Astrocyte (in vitro differentiated cells and primary cell): ENCODE measurements around the gene SEC16B. TPM values are rescaled to one million over a fixed set of nuclear protein-coding genes. Genes with fewer than 3 reads are reported as not detected.
"Not testable (repeated sequence)": the region's sequence is repeated elsewhere in the genome, so short reads cannot be mapped to it uniquely, and the experiment has no call there.

Experiments used
- DNase-seq: peaks from one replicate; pipeline ENCODE4 v3.0.0-alpha.2; 2010; ENCODE audit warnings: low read depth
- FAIRE-seq: peaks from 2 replicates; lab custom pipeline; 2011; peaks lifted over from hg19 to GRCh38; lab: Jason Lieb, UNC
- H2AFZ ChIP-seq: 2 replicates; pipeline ENCODE4 v1.6.0; 2012; ENCODE audit warnings: low read depth, low read length, inconsistent platforms
- H3K27ac ChIP-seq: 2 replicates; pipeline ENCODE4 v1.5.1; 2011; ENCODE audit warnings: low read depth, low read length, inconsistent platforms
- H3K27me3 ChIP-seq: 2 replicates; pipeline ENCODE4 v1.6.0; 2011; ENCODE audit warnings: low read length, inconsistent platforms; ENCODE audit not compliant: insufficient read depth
- H3K36me3 ChIP-seq: 2 replicates; pipeline ENCODE4 v1.5.1; 2011; ENCODE audit warnings: low read length, inconsistent platforms; ENCODE audit not compliant: insufficient read depth
- H3K4me1 ChIP-seq: 2 replicates; pipeline ENCODE4 v1.5.1; 2011; ENCODE audit warnings: low read length, inconsistent platforms; ENCODE audit not compliant: insufficient read depth
- H3K4me2 ChIP-seq: 2 replicates; pipeline ENCODE4 v1.6.0; 2012; ENCODE audit warnings: low read length, inconsistent platforms
- H3K4me3 ChIP-seq: 2 replicates; pipeline ENCODE4 v1.5.1; 2011; ENCODE audit warnings: low read depth, mild to moderate bottlenecking, low read length, inconsistent platforms; ENCODE audit not compliant: insufficient read depth
- H3K79me2 ChIP-seq: 2 replicates; pipeline ENCODE4 v1.6.0; 2012; ENCODE audit warnings: mild to moderate bottlenecking, low read length, inconsistent platforms; ENCODE audit not compliant: insufficient read depth
- H3K9ac ChIP-seq: 2 replicates; pipeline ENCODE4 v1.6.0; 2012; ENCODE audit warnings: mild to moderate bottlenecking, low read length, inconsistent platforms
- H3K9me3 ChIP-seq: 2 replicates; pipeline ENCODE4 v1.5.1; 2012; ENCODE audit warnings: low read depth, mild to moderate bottlenecking, low read length, inconsistent platforms; ENCODE audit not compliant: insufficient read depth
- H4K20me1 ChIP-seq: 2 replicates; pipeline ENCODE4 v1.6.0; 2012; ENCODE audit warnings: low read length, inconsistent platforms; ENCODE audit not compliant: insufficient read depth
- H3K27ac Mint-ChIP-seq: one replicate; pipeline ENCODE4 v1.8.0; 2021; ENCODE audit warnings: mild to moderate bottlenecking, mixed read lengths; ENCODE audit not compliant: unreplicated experiment
- H3K27me3 Mint-ChIP-seq: one replicate; pipeline ENCODE4 v1.8.0; 2021; ENCODE audit warnings: low read depth, mixed read lengths; ENCODE audit not compliant: unreplicated experiment
- H3K36me3 Mint-ChIP-seq: one replicate; pipeline ENCODE4 v1.8.0; 2021; ENCODE audit warnings: low read depth, mixed read lengths; ENCODE audit not compliant: unreplicated experiment
- H3K4me1 Mint-ChIP-seq: one replicate; pipeline ENCODE4 v1.8.0; 2021; ENCODE audit warnings: low read depth, mixed read lengths; ENCODE audit not compliant: unreplicated experiment
- H3K4me3 Mint-ChIP-seq: one replicate; pipeline ENCODE4 v1.8.0; 2021; ENCODE audit warnings: mild to moderate bottlenecking, moderate library complexity, mixed read lengths; ENCODE audit not compliant: unreplicated experiment
- H3K9me3 Mint-ChIP-seq: one replicate; pipeline ENCODE4 v1.8.0; 2021; ENCODE audit warnings: mild to moderate bottlenecking, mixed read lengths; ENCODE audit not compliant: unreplicated experiment
- CTCF ChIP-seq: IDR thresholded peaks from 2 replicates; pipeline ENCODE4 v1.5.1; 2011; ENCODE audit warnings: low read depth, mild to moderate bottlenecking, inconsistent platforms, low read length, moderate library complexity; ENCODE audit not compliant: insufficient read depth
- EZH2 ChIP-seq: IDR thresholded peaks from 2 replicates; pipeline ENCODE4 v1.6.1; 2012; ENCODE audit warnings: mild to moderate bottlenecking, low read length, inconsistent platforms; ENCODE audit not compliant: insufficient read depth
- total RNA-seq: library from RNA; stranded (reverse); gene quantifications from 2 replicates; pipeline ENCODE4 v1.2.1, GENCODE V29; 2021

Gene SEC16B
- total RNA-seq, 1 donor from 2014 or later, result 3.0 TPM

GRCh38 chr1:177996957-177997356, 27.1 kb upstream of the SEC16B start:
- no peak overlapping the region for H3K4me2 ChIP-seq

GRCh38 chr1:177995369-177995768, 25.5 kb upstream of the SEC16B start:
- no peak overlapping the region for H3K27ac ChIP-seq
- Mint-ChIP-seq H3K27me3 (no peaks in the 10 kb centered on the region), H3K4me3 (no peak overlapping the region), H3K36me3 (peaks cover under 1% of the 10 kb centered on the region), H3K27ac (no peak overlapping the region), H3K9me3 (peaks cover 8% of the 10 kb centered on the region), H3K4me1 (peaks cover 5% of the 10 kb centered on the region)
- H3K79me2 ChIP-seq, result no peaks in the 10 kb centered on the region
- no peak overlapping the region for H2AFZ ChIP-seq
- no peak overlapping the region for H3K9ac ChIP-seq
- FAIRE-seq, result no peak
- H3K4me1 ChIP-seq, result no peaks in the 10 kb centered on the region
- H3K27me3 ChIP-seq, result no peaks in the 10 kb centered on the region
- H3K4me3 ChIP-seq, result no peak overlapping the region
- TF ChIP-seq CTCF (no peak), EZH2 (no peak)
- no peaks in the 10 kb centered on the region for H4K20me1 ChIP-seq
- H3K4me2 ChIP-seq, result no peak overlapping the region
- no peaks in the 10 kb centered on the region for H3K36me3 ChIP-seq
- no peaks in the 10 kb centered on the region for H3K9me3 ChIP-seq
- DNase-seq, result no peak

More at GRCh38 chr1:177996957-177997356, 27.1 kb upstream of the SEC16B start:
- H3K4me1 ChIP-seq, result no peaks in the 10 kb centered on the region
- H3K27ac Mint-ChIP-seq, result no peak overlapping the region
- DNase-seq, result no peak
- H3K4me3 ChIP-seq, result no peak overlapping the region
- no peak overlapping the region for H3K9ac ChIP-seq
- H3K79me2 ChIP-seq, result no peaks in the 10 kb centered on the region
- H3K9me3 Mint-ChIP-seq, result no peaks in the 10 kb centered on the region
- H3K4me1 Mint-ChIP-seq, result peaks cover 7% of the 10 kb centered on the region
- no peaks in the 10 kb centered on the region for H4K20me1 ChIP-seq
- H3K27me3 Mint-ChIP-seq, result no peaks in the 10 kb centered on the region
- H3K36me3 Mint-ChIP-seq, result no peaks in the 10 kb centered on the region
- no peak overlapping the region for H3K27ac ChIP-seq
- H3K9me3 ChIP-seq, result no peaks in the 10 kb centered on the region
- TF ChIP-seq EZH2, result no peak
- no peak for TF ChIP-seq CTCF
- H3K27me3 ChIP-seq, result no peaks in the 10 kb centered on the region
- no peak overlapping the region for H2AFZ ChIP-seq
- no peaks in the 10 kb centered on the region for H3K36me3 ChIP-seq
- FAIRE-seq, result no peak
- no peak overlapping the region for H3K4me3 Mint-ChIP-seq

- Mint-ChIP-seq H3K27ac (peak overlapping the region; percentile 36), H3K9me3 (peaks cover 26% of the 10 kb centered on the region), H3K4me1 (peaks cover 19% of the 10 kb centered on the region)
- H3K79me2 ChIP-seq, H3K36me3 Mint-ChIP-seq, H3K4me2 ChIP-seq, H3K9me3 ChIP-seq, H3K9ac ChIP-seq, FAIRE-seq, H3K27ac ChIP-seq, H3K4me3 ChIP-seq, H3K36me3 ChIP-seq, H3K4me3 Mint-ChIP-seq, H4K20me1 ChIP-seq, H3K27me3 ChIP-seq, H3K27me3 Mint-ChIP-seq: not testable (repeated sequence)
- Histone ChIP-seq H2AFZ (peak overlapping the region; percentile 21), H3K4me1 (peaks cover 11% of the 10 kb centered on the region)
- DNase-seq, result peak; percentile 41
Measured at GRCh38 chr1:177986281-177986680, 16.4 kb upstream of the SEC16B start.
